Ishikawa (cell line): ENCODE measurements around the gene HDGFL1.

Source experiments
- CEBPB ChIP-seq: IDR thresholded peaks from 2 replicates; pipeline ENCODE4 v1.6.1; 2012
- CREB1 ChIP-seq: IDR thresholded peaks from 2 replicates; pipeline ENCODE4 v1.6.1; 2012; ENCODE audit warnings: low read depth
- EGR1 ChIP-seq: IDR thresholded peaks from 2 replicates; pipeline ENCODE4 v1.6.1; 2012
- EP300 ChIP-seq: IDR thresholded peaks from 2 replicates; pipeline ENCODE4 v1.6.1; 2012; ENCODE audit warnings: borderline replicate concordance
- FOXM1 ChIP-seq: IDR thresholded peaks from 2 replicates; pipeline ENCODE4 v1.6.1; 2012; ENCODE audit warnings: low read depth, borderline replicate concordance
- NFIC ChIP-seq: IDR thresholded peaks from 2 replicates; pipeline ENCODE4 v1.6.1; 2012
- RAD21 ChIP-seq: IDR thresholded peaks from 2 replicates; pipeline ENCODE4 v1.6.1; 2012; ENCODE audit warnings: low read depth
- TAF1 ChIP-seq: IDR thresholded peaks from 2 replicates; pipeline ENCODE4 v1.6.1; 2012; ENCODE audit warnings: low read depth, mild to moderate bottlenecking
- TCF12 ChIP-seq: IDR thresholded peaks from 2 replicates; pipeline ENCODE4 v1.6.1; 2012; ENCODE audit warnings: low read depth
- TEAD4 ChIP-seq: IDR thresholded peaks from 2 replicates; pipeline ENCODE4 v1.6.1; 2012
- YY1 ChIP-seq: IDR thresholded peaks from 2 replicates; pipeline ENCODE4 v1.6.1; 2012; ENCODE audit warnings: low read depth
- ZBTB7A ChIP-seq: IDR thresholded peaks from 2 replicates; pipeline ENCODE4 v1.6.1; 2012; ENCODE audit warnings: low read depth
- TF ChIP-seq, protein P1 (sequence below): IDR thresholded peaks from 2 replicates; pipeline ENCODE4 v1.6.1; 2012
- TF ChIP-seq, protein P2 (sequence below): IDR thresholded peaks from 2 replicates; pipeline ENCODE4 v1.6.1; 2012; ENCODE audit warnings: low read depth, mild to moderate bottlenecking
- TF ChIP-seq, protein P3 (sequence below): IDR thresholded peaks from 2 replicates; pipeline ENCODE4 v1.6.1; 2012

Gene HDGFL1

DNA sequence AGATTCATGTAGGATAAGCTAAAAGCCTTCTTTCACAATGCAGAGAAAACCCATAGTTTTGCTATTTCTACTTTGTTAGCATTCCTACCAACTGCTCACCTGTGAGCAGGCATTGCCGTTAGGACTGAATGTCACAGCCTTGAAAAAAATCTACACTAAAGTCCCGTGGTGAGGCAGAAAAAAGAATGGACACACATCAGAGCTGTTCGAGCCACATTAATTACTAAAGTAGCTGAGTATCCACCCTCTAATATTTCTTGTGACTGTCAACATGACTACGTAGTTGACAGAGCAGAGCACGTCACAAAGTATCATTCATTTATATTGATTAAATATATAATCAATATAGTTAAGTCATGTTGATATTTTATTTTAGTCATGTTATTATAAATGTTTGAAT lies 10.1 kb downstream of the HDGFL1 start:
- TF ChIP-seq, protein P1, sequence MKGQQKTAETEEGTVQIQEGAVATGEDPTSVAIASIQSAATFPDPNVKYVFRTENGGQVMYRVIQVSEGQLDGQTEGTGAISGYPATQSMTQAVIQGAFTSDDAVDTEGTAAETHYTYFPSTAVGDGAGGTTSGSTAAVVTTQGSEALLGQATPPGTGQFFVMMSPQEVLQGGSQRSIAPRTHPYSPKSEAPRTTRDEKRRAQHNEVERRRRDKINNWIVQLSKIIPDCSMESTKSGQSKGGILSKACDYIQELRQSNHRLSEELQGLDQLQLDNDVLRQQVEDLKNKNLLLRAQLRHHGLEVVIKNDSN: no peak
- TF ChIP-seq EP300: no peak
- TF ChIP-seq, protein P2, sequence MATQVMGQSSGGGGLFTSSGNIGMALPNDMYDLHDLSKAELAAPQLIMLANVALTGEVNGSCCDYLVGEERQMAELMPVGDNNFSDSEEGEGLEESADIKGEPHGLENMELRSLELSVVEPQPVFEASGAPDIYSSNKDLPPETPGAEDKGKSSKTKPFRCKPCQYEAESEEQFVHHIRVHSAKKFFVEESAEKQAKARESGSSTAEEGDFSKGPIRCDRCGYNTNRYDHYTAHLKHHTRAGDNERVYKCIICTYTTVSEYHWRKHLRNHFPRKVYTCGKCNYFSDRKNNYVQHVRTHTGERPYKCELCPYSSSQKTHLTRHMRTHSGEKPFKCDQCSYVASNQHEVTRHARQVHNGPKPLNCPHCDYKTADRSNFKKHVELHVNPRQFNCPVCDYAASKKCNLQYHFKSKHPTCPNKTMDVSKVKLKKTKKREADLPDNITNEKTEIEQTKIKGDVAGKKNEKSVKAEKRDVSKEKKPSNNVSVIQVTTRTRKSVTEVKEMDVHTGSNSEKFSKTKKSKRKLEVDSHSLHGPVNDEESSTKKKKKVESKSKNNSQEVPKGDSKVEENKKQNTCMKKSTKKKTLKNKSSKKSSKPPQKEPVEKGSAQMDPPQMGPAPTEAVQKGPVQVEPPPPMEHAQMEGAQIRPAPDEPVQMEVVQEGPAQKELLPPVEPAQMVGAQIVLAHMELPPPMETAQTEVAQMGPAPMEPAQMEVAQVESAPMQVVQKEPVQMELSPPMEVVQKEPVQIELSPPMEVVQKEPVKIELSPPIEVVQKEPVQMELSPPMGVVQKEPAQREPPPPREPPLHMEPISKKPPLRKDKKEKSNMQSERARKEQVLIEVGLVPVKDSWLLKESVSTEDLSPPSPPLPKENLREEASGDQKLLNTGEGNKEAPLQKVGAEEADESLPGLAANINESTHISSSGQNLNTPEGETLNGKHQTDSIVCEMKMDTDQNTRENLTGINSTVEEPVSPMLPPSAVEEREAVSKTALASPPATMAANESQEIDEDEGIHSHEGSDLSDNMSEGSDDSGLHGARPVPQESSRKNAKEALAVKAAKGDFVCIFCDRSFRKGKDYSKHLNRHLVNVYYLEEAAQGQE: no peak
- TF ChIP-seq NFIC: no peak
- TF ChIP-seq CEBPB: no peak
- TF ChIP-seq YY1: no peak
- TF ChIP-seq EGR1: no peak
- TF ChIP-seq TAF1: no peak
- TF ChIP-seq, protein P3, sequence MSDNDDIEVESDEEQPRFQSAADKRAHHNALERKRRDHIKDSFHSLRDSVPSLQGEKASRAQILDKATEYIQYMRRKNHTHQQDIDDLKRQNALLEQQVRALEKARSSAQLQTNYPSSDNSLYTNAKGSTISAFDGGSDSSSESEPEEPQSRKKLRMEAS: no peak
- no peak for TF ChIP-seq CREB1
- no peak for TF ChIP-seq ZBTB7A
- TF ChIP-seq FOXM1: no peak
- no peak for TF ChIP-seq RAD21

DNA sequence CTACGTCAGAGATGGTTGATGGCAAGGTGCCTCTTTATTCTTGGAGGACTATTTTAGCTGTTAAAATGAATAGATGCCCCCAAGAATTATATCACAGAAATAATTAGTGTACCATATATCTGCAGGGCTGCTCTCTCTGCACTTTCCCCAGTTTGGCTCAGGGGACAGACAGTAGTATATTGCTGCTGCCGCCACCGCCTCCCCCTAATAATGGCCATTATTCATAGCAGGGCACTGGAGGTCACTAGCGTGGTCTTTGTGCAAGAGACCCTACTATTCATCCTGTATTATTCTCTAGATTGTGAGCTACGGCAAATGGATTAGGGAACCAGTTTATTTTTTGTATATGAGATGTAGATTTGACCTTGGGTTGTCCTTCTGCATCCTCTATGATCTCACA lies 11.0 kb downstream of the HDGFL1 start:
- no peak for TF ChIP-seq RAD21
- TF ChIP-seq, protein P1: no peak
- no peak for TF ChIP-seq TCF12
- no peak for TF ChIP-seq EGR1
- no peak for TF ChIP-seq CREB1
- no peak for TF ChIP-seq NFIC
- no peak for TF ChIP-seq FOXM1
- TF ChIP-seq, protein P3: no peak
- no peak for TF ChIP-seq TAF1
- TF ChIP-seq, protein P2: no peak
- TF ChIP-seq CEBPB: no peak
- TF ChIP-seq TEAD4: no peak

DNA sequence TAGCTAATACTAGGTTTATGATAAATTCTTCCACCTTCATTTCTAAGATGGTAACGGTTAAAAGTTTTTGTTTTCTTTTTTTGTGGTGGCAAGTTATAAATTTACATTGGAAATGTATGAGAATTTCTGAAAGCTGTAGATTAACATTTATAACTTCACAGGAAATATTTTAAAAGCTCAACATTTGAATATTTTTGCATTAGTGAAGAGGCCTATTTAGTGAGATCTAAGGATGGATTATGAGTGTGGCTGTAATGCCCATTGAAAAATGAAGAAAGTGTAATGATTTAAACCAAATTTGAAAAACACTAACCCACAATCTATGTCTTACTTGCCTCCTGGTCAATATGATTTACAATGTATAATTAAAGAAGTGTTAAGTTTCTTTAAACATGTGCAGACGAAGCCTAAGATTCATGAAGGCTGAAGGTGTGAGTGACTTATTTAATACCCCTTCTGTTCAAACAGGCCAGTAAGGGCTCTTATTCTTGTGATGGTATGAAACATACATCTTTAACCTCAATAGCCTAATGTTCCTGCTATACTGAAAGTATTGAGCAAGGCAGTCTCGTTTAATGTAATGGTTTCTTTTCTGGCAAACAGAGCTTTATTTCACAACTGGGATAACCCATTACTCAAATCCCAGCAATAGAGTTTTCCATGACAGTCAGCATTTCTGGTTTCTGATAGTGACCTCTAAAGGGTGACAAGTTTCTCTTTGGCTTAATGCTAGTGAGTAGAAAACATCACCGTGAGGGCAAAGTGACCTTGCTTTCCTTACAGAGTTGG lies 13.2 kb downstream of the HDGFL1 start:
- no peak for TF ChIP-seq TAF1
- TF ChIP-seq TEAD4: no peak
- TF ChIP-seq TCF12: no peak
- no peak for TF ChIP-seq CREB1
- TF ChIP-seq EP300: no peak
- TF ChIP-seq, protein P1: no peak
- no peak for TF ChIP-seq NFIC
- TF ChIP-seq YY1: no peak
- TF ChIP-seq RAD21: no peak
- TF ChIP-seq FOXM1: no peak

DNA sequence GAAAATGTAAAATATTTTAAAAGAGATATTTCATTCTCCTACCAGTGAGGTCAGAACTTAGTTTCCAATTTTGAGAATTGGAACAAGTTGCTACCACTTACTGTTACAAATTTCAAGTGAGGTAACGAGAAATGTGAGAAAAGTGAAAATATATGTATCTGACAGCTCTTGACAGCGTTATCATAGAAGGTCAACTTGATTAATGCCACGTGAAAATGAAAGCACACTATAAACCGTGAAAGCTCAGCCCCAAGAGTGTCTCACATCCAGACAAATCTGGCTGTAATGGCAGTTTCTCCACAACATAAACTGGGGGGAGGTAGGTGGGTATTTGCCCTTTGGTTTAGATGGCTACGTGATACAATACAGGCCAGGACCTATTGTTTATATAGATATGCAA lies 13.9 kb downstream of the HDGFL1 start:
- TF ChIP-seq YY1: no peak
- TF ChIP-seq NFIC: no peak
- no peak for TF ChIP-seq CREB1
- TF ChIP-seq ZBTB7A: no peak
- TF ChIP-seq EGR1: no peak
- TF ChIP-seq, protein P3: no peak
- TF ChIP-seq, protein P2: no peak
- TF ChIP-seq RAD21: no peak
- TF ChIP-seq, protein P1: no peak
- TF ChIP-seq TAF1: no peak
- no peak for TF ChIP-seq FOXM1
- TF ChIP-seq EP300: no peak
- TF ChIP-seq TEAD4: no peak
- no peak for TF ChIP-seq TCF12
- TF ChIP-seq CEBPB: no peak
